Activated B cell treated with CpG ODN at 0.5 μM for 24 hours (primary cell): Measurements from ENCODE around the gene KIAA1614. TPM values are rescaled to one million over a fixed set of nuclear protein-coding genes. Genes with fewer than 3 reads are reported as not detected.

Experiments
- ATAC-seq: fragments of 200-7000 bp; cut with Tn5 transposase; one replicate; pipeline ENCODE4 v1.10.0; 2021; ENCODE audit warnings: low read depth, mild to moderate bottlenecking, moderate library complexity
- CTCF ChIA-PET: fragments of 350-600 bp; sonication (Branson Sonifier 250); formaldehyde crosslinking; loops from one replicate; lab custom pipeline; 2021; ENCODE audit warnings: antibody characterized with exemption; lab: Charles Lee
- POLR2A ChIA-PET: fragments of 350-600 bp; sonication (Branson Sonifier 250); formaldehyde crosslinking; loops from one replicate; lab custom pipeline; 2021; ENCODE audit warnings: antibody characterized with exemption; lab: Charles Lee
- DNase-seq: peaks from one replicate; pipeline ENCODE4 v3.0.0; 2022
- H3K27ac Mint-ChIP-seq: one replicate; pipeline ENCODE4 v1.8.0; 2020; ENCODE audit warnings: mixed read lengths
- H3K27me3 Mint-ChIP-seq: one replicate; pipeline ENCODE4 v1.8.0; 2021; ENCODE audit warnings: mixed read lengths
- H3K36me3 Mint-ChIP-seq: one replicate; pipeline ENCODE4 v1.8.0; 2021; ENCODE audit warnings: low read depth, mixed read lengths
- H3K4me1 Mint-ChIP-seq: one replicate; pipeline ENCODE4 v1.8.0; 2021; ENCODE audit warnings: mixed read lengths
- H3K4me3 Mint-ChIP-seq: one replicate; pipeline ENCODE4 v1.8.0; 2020; ENCODE audit warnings: mild to moderate bottlenecking, mixed read lengths
- H3K9me3 Mint-ChIP-seq: one replicate; pipeline ENCODE4 v1.8.0; 2020; ENCODE audit warnings: mixed read lengths
- CTCF ChIP-seq: fragments of 200-600 bp; IDR thresholded peaks from one replicate; pipeline ENCODE4 v1.8.0; 2022; ENCODE audit warnings: antibody characterized with exemption, mild to moderate bottlenecking
- intact Hi-C: fragments of 100-400 bp; cut with micrococcal nuclease; formaldehyde crosslinking; loops from one replicate; pipeline ENCODE4 v1.15.1; 2024
- total RNA-seq: library from RNA; stranded (reverse); gene quantifications from 2 replicates; pipeline ENCODE4 v1.2.3, GENCODE V29; 2022

KIAA1614 gene
- total RNA-seq, 1 donor from 2014 or later = 0.38 TPM

- Mint-ChIP-seq H3K27me3 (no peaks in the 10 kb centered on the region), H3K4me3 (no peak overlapping the region), H3K9me3 (no peaks in the 10 kb centered on the region), H3K27ac (no peak overlapping the region), H3K36me3 (no peaks in the 10 kb centered on the region), H3K4me1 (peaks cover 16% of the 10 kb centered on the region)
- TF ChIP-seq CTCF = no peak
- CTCF ChIA-PET = no interaction called here
- POLR2A ChIA-PET = no interaction called here
- ATAC-seq = no peak
- no peak for DNase-seq
- intact Hi-C loops = no loop called here
Measured at GRCh38 chr1:180939073-180939710, 26.5 kb downstream of the KIAA1614 start.

- ChIA-PET CTCF (no interaction called here), POLR2A (no interaction called here)
- Mint-ChIP-seq H3K4me3 (no peak overlapping the region), H3K36me3 (no peaks in the 10 kb centered on the region), H3K27ac (no peak overlapping the region), H3K9me3 (no peaks in the 10 kb centered on the region), H3K27me3 (no peaks in the 10 kb centered on the region), H3K4me1 (peaks cover 11% of the 10 kb centered on the region)
- DNase-seq (no peak), ATAC-seq (no peak)
- intact Hi-C loops = no loop called here
- no peak for TF ChIP-seq CTCF
Measured at GRCh38 chr1:180939711-180940103, 27.0 kb downstream of the KIAA1614 start.

DNA sequence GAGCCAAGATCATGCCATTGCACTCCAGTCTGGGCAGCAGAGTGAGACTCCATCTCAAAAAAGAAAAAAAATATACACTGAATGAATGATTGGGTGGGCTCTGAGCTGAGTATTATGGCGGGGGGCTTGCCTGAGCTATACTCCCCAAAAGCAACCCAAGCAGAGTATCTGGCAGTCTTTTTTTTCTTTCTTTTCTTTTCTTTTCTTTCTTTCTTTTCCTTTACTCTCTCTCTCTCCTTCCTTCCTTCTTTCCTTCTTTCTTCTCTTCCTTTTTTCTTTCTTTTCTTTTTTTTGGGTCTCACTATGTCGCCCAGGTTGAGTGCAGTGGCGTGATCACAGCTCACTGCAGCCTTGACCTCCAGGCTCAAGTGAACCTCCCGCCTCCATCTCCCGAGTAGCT, 27.7 kb downstream of the KIAA1614 start:
- Mint-ChIP-seq H3K9me3 (no peaks in the 10 kb centered on the region), H3K4me3 (no peak overlapping the region), H3K27ac (no peak overlapping the region), H3K4me1 (peaks cover 8% of the 10 kb centered on the region), H3K27me3 (no peaks in the 10 kb centered on the region), H3K36me3 (no peaks in the 10 kb centered on the region)
- CTCF ChIA-PET = no interaction called here
- ATAC-seq (no peak), DNase-seq (no peak)
- no peak for TF ChIP-seq CTCF
- intact Hi-C loops = no loop called here
- POLR2A ChIA-PET = no interaction called here

DNA sequence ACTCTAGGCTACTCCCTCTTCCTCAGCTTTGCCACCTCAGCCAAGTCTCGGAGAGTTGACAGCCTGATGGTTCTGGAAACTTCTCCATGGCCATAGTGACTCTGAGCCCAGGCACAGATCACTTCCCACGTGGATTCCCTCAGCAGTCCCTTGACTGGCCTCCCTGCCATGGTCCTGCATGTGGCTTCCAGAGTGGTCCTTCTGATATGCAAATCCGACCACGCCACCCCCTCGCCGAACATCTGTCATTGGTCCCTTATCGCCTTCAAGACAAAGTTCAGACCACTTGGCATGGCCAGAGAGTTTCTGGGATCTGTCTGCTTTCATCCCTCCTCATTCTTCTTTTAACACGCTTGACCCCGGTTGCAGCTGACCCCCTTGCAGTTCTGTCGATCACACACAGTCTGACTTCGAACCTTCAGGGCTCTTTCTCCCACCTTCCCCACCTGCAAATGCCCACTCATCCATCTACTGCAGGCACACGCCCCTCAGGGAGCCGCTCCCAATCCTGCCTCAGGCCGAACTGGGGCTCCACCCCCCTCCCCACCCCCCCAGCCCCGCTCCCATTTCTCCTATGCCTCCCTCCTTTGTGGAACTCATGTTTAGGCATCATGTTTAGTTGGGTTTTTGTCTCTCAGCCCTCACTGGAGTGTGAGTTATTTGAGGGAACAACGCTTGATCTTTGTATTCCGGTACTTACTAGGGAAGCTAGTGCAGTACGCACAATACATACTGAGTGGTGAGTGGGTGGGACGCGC, 29.0 kb downstream of the KIAA1614 start:
- peaks cover 2% of the 10 kb centered on the region for H3K9me3 Mint-ChIP-seq
- no peak overlapping the region for H3K27ac Mint-ChIP-seq
- DNase-seq (no peak), ATAC-seq (no peak)
- peaks cover 5% of the 10 kb centered on the region for H3K36me3 Mint-ChIP-seq
- no peaks in the 10 kb centered on the region for H3K4me1 Mint-ChIP-seq
- CTCF ChIA-PET = no interaction called here
- POLR2A ChIA-PET = no interaction called here
- no peak overlapping the region for H3K4me3 Mint-ChIP-seq
- H3K27me3 Mint-ChIP-seq = no peaks in the 10 kb centered on the region
- TF ChIP-seq CTCF = no peak
- intact Hi-C loops = no loop called here

- ChIA-PET CTCF (no interaction called here), POLR2A (no interaction called here)
- Mint-ChIP-seq H3K27ac (no peak overlapping the region), H3K27me3 (no peaks in the 10 kb centered on the region), H3K36me3 (peaks cover 20% of the 10 kb centered on the region), H3K4me1 (no peaks in the 10 kb centered on the region), H3K4me3 (no peak overlapping the region), H3K9me3 (peaks cover 5% of the 10 kb centered on the region)
- no peak for TF ChIP-seq CTCF
- intact Hi-C loops = no loop called here
- DNase-seq (no peak), ATAC-seq (no peak)
Measured at GRCh38 chr1:180945151-180945550, 32.5 kb downstream of the KIAA1614 start.
